Stomach (tissue), 4 donors: ENCODE results near the gene PDS5A.

Experiments
- CTCF ChIP-seq, 7 experiments: fragments of 450-650 bp in 4 of 7; fragments of 200-600 bp in 3 of 7; sonication (generic) in 3 of 7; IDR thresholded peaks; one replicate each; pipeline ENCODE4 v1.5.1; 2016 to 2019; ENCODE audit warnings: antibody characterized with exemption in 7 of 7, control low read depth in 2 of 7, mild to moderate bottlenecking in 1 of 7
- POLR2A ChIP-seq, 4 donors: fragments of 450-650 bp; IDR thresholded peaks; one replicate each; pipeline ENCODE4 v1.6.1; 2016; ENCODE audit warnings: antibody characterized with exemption in 4 of 4, control low read depth in 2 of 4, mild to moderate bottlenecking in 1 of 4, moderate library complexity in 1 of 4

- TF ChIP-seq CTCF (IDR thresholded peaks at IDR 0.05) (no peak), POLR2A (IDR thresholded peaks at IDR 0.05) (no peak)
Observed at GRCh38 chr4:39978378-39978775, 666 bp upstream of the PDS5A start.
